Right lobe of liver (tissue), 6 donors: Measurements from ENCODE around the gene CRB1. TPM values are rescaled to one million over a fixed set of nuclear protein-coding genes. Genes with fewer than 3 reads are reported as not detected.

Source experiments
- ATAC-seq, 4 donors: fragments of 200-7000 bp; cut with Tn5 transposase; one replicate each; pipeline ENCODE4 v1.9.1; 2020; ENCODE audit warnings: mild to moderate bottlenecking in 4 of 4, moderate library complexity in 4 of 4
- DNase-seq, 3 donors: peaks; one replicate each; pipeline ENCODE4 v3.0.0-alpha.2; 2020
- H3K27ac ChIP-seq, 3 donors: fragments of 200-600 bp; one replicate each; pipeline ENCODE4 v1.8.0; 2022
- H3K27me3 ChIP-seq, 2 donors: fragments of 200-600 bp; one replicate each; pipeline ENCODE4 v1.8.0; 2022
- H3K36me3 ChIP-seq, 4 donors: fragments of 200-600 bp; sonication (generic) in 1 of 4; one replicate each; pipeline versions ENCODE4 v1.5.1 to v1.8.0; 2017 to 2022; ENCODE audit warnings: control low read depth in 1 of 4
- H3K4me1 ChIP-seq, 4 donors: fragments of 200-600 bp; sonication (generic) in 1 of 4; one replicate each; pipeline versions ENCODE4 v1.5.1 to v1.8.0; 2017 to 2022; ENCODE audit warnings: control low read depth in 1 of 4
- H3K4me3 ChIP-seq, 3 donors: fragments of 200-600 bp; one replicate each; pipeline ENCODE4 v1.8.0; 2022
- H3K9me3 ChIP-seq, 4 donors: fragments of 200-600 bp; sonication (generic) in 1 of 4; one replicate each; pipeline versions ENCODE4 v1.5.1 to v1.8.0; 2017 to 2022; ENCODE audit warnings: control low read depth in 1 of 4
- CTCF ChIP-seq, 4 donors: fragments of 200-600 bp in 3 of 4; fragments of 450-650 bp in 1 of 4; IDR thresholded peaks; one replicate each; pipeline versions ENCODE4 v1.5.1 to v1.8.0; 2016 to 2022; ENCODE audit warnings: antibody characterized with exemption in 4 of 4, mild to moderate bottlenecking in 2 of 4
- POLR2A ChIP-seq: fragments of 450-650 bp; IDR thresholded peaks from one replicate; pipeline ENCODE4 v1.6.1; 2017; ENCODE audit warnings: antibody characterized with exemption, mild to moderate bottlenecking
- WGBS: methylation state at CpG from one replicate; pipeline ENCODE4 v1.1.6; 2018; ENCODE audit warnings: low coverage, low lambda C conversion rate; ENCODE audit not compliant: insufficient coverage; ENCODE audit errors: missing lambda C conversion rate; 5-methylcytosine and 5-hydroxymethylcytosine counted together
- intact Hi-C, 2 donors: fragments of 100-400 bp; cut with DNase I; formaldehyde crosslinking; loops; one replicate each; pipeline versions ENCODE4 v1.11.2 to v1.14.1; 2022
- total RNA-seq, 6 experiments: library from RNA; depleted of rRNA in 2 of 6; stranded (reverse); fragments of >200 nt in 2 of 6; fragmentation: NEBNext Ultra II Directional in 3 of 6; extraction: Animal tissue kit (Norgen Biotek cat#: 25700) in 3 of 6; gene quantifications; one replicate each; pipeline versions ENCODE4 v1.1.0 to v1.2.4, GENCODE V29; 2016 to 2023
- donor health status: DM: no; HTN: yes; CAD: no.
- donor health status: DM: no; HTN: no; CAD: no.
- donor health status: DM: no; HTN: no; CAD: no.
- donor health status: DM: no; HTN: yes; CAD: no.
- donor health status: DM: no; HTN: yes; CAD: no.

Gene CRB1
- total RNA-seq, 6 experiments from 2014 or later = 0.29 TPM; not detected in 5

GRCh38 chr1:197367627-197368026 lies 99.6 kb downstream of the CRB1 start:
- ATAC-seq = no peak
- no peak for DNase-seq
- Histone ChIP-seq H3K4me1 (no peaks in the 10 kb centered on the region), H3K27ac (no peak overlapping the region), H3K27me3 (no peaks in the 10 kb centered on the region), H3K36me3 (no peaks in the 10 kb centered on the region), H3K9me3 (no peaks in the 10 kb centered on the region), H3K4me3 (no peak overlapping the region)
- intact Hi-C loops = no loop called here
- 91% methylated on average over 7 of the region's 7 CpGs for WGBS
- TF ChIP-seq CTCF (IDR thresholded peaks at IDR 0.05) (no peak), POLR2A (no peak)

GRCh38 chr1:197374428-197374827 lies 106.4 kb downstream of the CRB1 start:
- no peaks in the 10 kb centered on the region for H3K27me3 ChIP-seq
- H3K4me1 ChIP-seq = no peaks in the 10 kb centered on the region
- no peaks in the 10 kb centered on the region for H3K36me3 ChIP-seq
- H3K9me3 ChIP-seq = no peaks in the 10 kb centered on the region
- no peak for ATAC-seq
- H3K4me3 ChIP-seq = no peak overlapping the region
- intact Hi-C loops = no loop called here
- no peak for DNase-seq
- H3K27ac ChIP-seq = no peak overlapping the region
- WGBS = 32% methylated on average over 1 of the region's 1 CpG
- no peak for TF ChIP-seq CTCF (IDR thresholded peaks at IDR 0.05)
- no peak for TF ChIP-seq POLR2A

- no peak overlapping the region for H3K27ac ChIP-seq
- 59% methylated on average over 6 of the region's 6 CpGs for WGBS
- ATAC-seq = no peak
- no peak overlapping the region for H3K4me3 ChIP-seq
- no peaks in the 10 kb centered on the region for H3K9me3 ChIP-seq
- H3K36me3 ChIP-seq = no peaks in the 10 kb centered on the region
- no peak for TF ChIP-seq POLR2A
- no peak for TF ChIP-seq CTCF (IDR thresholded peaks at IDR 0.05)
- intact Hi-C loops = no loop called here
- no peak for DNase-seq
- no peaks in the 10 kb centered on the region for H3K4me1 ChIP-seq
- H3K27me3 ChIP-seq = no peaks in the 10 kb centered on the region
Measured at GRCh38 chr1:197384471-197384870, 116.4 kb downstream of the CRB1 start.

- H3K27ac ChIP-seq = no peak overlapping the region
- ATAC-seq = no peak
- no peaks in the 10 kb centered on the region for H3K4me1 ChIP-seq
- intact Hi-C loops = no loop called here
- DNase-seq = no peak
- H3K4me3 ChIP-seq = no peak overlapping the region
- H3K9me3 ChIP-seq = no peaks in the 10 kb centered on the region
- no peak for TF ChIP-seq CTCF (IDR thresholded peaks at IDR 0.05)
- no peak for TF ChIP-seq POLR2A
- no peaks in the 10 kb centered on the region for H3K27me3 ChIP-seq
- no peaks in the 10 kb centered on the region for H3K36me3 ChIP-seq
- 91% methylated on average over 1 of the region's 1 CpG for WGBS
Measured at GRCh38 chr1:197388801-197389200, 120.7 kb downstream of the CRB1 start.

- DNase-seq (no peak), ATAC-seq (no peak)
- no peaks in the 10 kb centered on the region for H3K27me3 ChIP-seq
- WGBS = 52% methylated on average over 2 of the region's 2 CpGs
- TF ChIP-seq POLR2A (no peak), CTCF (IDR thresholded peaks at IDR 0.05) (no peak)
- intact Hi-C loops = no loop called here
- no peak overlapping the region for H3K27ac ChIP-seq
- no peaks in the 10 kb centered on the region for H3K9me3 ChIP-seq
- no peak overlapping the region for H3K4me3 ChIP-seq
- no peaks in the 10 kb centered on the region for H3K4me1 ChIP-seq
- no peaks in the 10 kb centered on the region for H3K36me3 ChIP-seq
Measured at GRCh38 chr1:197390856-197391255, 122.8 kb downstream of the CRB1 start.
